SW480 (cell line): Measurements from ENCODE around the gene CIITA.
A peak's percentile ranks its signal among the peaks of the same experiment; 100 is the strongest.

Source experiments
- DNase-seq: peaks from one replicate; pipeline ENCODE4 v3.0.0-alpha.2; 2016; ENCODE audit warnings: low spot score

The CIITA gene

DNA sequence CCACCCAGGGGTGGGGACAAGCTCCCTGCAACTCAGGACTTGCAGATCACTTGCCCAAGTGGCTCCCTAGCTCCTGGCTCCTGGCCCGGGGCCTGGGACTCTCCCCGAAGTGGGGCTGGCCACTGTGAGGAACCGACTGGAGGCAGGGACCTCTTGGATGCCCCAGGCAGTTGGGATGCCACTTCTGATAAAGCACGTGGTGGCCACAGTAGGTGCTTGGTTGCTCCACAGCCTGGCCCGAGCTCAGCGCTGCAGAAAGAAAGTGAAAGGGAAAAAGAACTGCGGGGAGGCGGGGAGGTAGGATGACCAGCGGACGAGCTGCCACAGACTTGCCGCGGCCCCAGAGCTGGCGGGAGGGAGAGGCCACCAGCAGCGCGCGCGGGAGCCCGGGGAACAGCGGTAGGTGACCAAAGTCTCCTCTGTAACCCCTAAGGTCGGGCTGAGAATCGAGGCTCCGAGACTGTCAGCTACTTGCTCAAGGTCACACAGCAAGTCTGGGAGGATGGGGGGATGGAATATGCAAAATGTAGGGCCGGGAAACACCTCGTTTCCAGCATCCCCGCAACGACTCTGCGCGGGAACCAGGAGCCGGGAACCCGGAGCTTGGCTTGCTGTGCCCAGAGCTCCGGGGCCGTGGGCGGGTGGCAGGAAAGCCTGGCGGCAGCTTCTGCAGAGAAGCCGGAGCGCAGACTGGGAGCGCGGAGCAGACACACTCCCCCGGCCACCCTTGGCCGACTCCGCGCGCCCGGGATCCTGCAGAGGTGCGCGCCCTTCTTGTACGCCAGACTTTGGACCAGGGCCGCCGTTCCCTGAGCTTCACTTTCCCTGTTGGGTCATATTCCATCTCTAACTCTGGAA lies 1.9 kb downstream of the CIITA start:
- DNase-seq, result peak; percentile 29

DNA sequence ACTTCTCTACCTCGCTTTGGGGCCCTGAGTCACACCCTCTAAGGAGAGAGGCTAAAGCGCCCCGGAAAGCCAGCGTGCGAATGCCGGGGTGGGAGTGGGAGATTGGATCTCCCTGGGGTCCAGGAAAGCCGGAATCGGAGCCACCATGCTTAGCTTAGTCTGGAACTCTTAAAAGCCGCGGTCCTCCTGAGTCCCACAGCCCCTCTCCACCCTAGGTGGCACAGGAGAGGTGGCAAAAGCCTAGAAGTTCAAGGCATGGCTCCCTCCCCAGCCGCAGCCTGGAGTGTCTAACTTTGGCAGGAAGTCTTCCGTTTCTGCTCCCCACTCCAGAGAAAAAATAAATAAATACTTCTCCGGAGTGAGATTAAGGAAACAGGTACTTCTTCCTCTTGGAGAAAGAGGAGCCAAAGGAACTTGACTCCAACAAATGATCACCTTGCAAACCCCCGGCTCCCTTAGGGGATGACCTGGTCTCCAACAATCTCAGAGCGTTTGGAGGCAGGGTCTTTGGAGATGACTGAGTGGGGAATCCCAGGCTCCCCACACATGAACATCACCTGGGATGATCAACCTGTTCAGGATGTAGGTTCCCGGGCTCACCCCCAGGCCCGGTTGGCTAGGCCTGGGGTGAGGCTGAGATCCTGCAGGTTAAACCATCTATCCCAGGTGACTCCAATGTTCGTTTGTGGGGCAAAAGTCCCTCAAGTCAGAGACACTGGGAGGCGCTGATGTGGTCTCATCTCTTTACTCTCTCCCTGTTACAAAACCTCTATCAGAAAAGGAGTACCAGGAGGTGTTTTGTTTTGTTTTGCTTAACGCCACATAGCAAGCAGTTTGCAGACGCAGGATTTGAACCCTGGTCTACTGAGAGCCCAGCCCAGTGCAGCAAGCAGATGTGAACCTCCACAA lies 2.9 kb downstream of the CIITA start:
- no peak for DNase-seq

- no peak for DNase-seq
Measured at GRCh38 chr16:10880594-10881452, 3.8 kb downstream of the CIITA start.

DNA sequence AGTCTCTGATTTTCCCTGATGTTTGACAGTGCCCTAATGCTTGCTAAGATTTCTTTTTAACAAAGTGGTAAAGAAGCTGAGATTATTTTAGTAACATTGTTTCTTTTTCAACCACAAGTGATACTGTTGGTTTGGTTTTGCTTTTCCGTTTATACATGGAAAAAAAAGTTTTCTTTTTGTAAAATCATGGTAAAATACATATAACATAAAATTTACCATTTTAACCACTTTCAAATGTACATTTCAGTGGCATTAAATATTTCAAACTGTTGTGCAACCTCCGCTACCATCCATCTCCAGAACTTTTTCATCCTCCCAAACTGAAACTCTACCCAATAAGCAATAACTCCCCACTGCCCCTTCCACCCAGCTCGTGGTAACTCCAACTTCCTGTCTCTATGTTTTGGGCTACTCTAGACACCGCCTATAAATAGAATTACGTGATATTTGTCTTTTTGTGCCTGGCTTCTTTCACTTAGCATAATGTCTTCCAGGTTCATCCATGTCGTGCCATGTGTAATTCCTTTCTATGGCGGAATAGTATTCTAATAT lies 4.6 kb downstream of the CIITA start:
- DNase-seq, result no peak

DNA sequence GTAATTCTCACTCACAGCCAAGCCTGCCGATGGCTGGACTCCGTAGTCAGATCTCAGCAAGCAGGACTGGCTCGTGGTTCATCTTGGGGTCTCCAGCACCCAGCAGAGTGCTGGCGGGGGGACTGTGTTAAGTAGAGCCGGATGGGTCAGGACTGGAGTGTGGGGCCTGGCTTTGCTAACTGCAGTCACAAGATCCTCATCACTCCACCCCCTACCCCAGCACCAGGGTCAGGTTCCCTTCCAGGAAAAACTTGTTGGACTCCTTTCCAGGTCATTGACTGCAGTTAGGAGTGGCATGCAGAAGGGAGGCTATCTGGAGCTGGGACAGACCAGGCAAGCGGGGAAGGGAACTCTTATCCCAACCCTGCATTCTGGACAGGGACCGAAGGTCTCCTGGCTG lies 6.0 kb downstream of the CIITA start:
- no peak for DNase-seq

DNA sequence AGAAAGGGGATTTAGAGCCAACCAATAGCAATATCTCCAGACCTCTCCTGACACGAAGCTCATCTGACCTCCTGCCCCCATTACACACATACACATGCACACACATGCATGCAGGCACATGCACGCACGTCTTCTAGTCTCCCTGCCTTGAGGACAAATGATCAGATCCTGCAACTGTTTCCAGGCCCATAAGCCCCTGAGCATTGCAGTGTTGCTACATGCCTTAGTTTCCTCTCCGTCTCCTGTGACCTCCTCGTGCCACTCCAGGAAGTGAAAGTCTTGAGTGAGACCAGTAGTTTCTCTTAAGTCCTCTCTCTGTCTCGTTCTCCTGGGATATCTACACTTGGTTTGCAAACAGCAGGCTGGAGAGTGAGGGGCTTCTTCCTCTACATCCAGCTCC lies 8.2 kb downstream of the CIITA start:
- no peak for DNase-seq

GRCh38 chr16:10888320-10888937 lies 11.4 kb downstream of the CIITA start:
- DNase-seq, result no peak

DNA sequence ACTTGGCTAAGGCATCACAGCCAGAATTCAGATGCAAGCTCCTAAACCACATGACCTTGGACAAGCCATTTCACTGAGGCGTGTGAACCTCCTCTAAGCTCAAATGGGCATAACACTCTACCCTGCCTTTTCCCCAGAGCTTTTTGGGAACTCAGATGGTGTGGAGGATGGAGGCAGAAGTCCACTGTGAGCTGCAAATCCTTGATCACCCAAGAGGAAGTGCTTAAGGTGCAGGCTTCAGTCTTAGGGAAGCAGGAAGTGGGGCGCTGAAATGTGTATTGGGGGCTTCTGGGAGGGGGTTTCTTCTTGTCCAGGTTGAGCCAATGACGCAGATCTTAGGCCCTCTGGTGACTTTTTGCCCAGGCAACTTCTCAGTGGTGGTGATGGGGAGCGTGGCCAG lies 12.9 kb downstream of the CIITA start:
- no peak for DNase-seq

DNA sequence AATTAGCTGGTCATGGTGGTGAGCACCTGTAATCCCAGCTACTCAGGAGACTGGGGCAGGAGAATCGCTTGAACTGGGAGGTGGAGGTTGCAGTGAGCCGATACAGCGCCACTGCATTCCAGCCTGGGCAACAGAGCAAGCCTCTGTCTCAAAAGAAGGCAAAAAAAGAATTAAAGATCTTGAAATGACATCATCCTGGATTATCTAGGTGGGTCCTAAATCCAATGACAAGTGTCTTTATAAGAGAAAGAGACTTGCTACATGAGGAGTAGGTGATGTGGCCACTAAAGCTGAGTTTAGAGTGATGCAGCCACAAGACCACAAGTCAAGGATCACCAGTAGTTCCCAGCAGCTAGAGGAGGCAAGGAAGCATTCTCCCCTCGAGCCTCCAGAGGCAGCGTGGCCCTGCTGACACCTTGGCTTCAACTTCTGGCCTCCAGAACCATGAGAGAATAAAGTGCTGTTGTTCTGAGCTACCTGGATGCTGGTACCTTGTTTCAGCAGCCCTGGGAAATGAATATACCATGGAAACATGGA lies 15.8 kb downstream of the CIITA start:
- no peak for DNase-seq

- no peak for DNase-seq
Measured at GRCh38 chr16:10895053-10895946, 18.3 kb downstream of the CIITA start.

- DNase-seq, result no peak
Measured at GRCh38 chr16:10896165-10896564, 19.2 kb downstream of the CIITA start.

GRCh38 chr16:10896723-10897122 lies 19.7 kb downstream of the CIITA start:
- no peak for DNase-seq

DNA sequence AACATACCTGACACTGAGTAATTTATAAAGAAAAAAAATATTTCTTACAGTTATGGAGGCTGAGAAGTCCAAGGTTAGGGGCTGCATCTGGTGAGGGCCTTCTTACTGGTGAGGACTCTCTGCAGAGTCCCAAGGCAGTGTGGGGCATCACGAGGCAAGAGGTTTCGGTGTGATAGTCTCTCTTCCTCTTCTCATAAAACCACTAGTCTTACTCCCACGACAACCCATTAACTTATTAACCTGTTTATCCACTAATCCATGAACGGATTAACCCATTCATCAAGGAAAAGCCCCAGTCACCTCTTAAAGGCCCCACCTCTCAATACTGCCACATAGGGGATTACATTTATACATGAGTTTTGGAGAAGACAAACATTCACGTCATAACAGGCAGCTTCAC lies 20.1 kb downstream of the CIITA start:
- no peak for DNase-seq

DNA sequence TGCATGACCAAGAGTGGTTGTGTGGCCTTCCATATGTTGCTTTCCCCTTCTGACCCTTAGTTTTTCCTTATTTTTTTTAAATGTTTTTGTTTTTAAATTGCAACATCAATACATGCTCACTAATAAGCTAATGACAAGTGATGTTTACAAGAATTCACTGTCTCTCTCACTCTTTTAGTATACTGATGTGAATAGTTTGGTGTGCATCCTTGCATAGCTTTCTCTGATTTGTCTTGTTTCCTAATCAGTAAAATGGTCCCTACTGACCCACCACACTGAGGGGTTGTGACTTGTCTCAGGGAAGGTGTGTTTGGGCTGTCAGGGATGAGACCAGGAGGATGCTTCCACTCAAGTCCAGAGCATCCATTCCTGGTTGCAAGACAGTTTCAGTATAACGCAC lies 26.0 kb downstream of the CIITA start:
- no peak for DNase-seq

DNA sequence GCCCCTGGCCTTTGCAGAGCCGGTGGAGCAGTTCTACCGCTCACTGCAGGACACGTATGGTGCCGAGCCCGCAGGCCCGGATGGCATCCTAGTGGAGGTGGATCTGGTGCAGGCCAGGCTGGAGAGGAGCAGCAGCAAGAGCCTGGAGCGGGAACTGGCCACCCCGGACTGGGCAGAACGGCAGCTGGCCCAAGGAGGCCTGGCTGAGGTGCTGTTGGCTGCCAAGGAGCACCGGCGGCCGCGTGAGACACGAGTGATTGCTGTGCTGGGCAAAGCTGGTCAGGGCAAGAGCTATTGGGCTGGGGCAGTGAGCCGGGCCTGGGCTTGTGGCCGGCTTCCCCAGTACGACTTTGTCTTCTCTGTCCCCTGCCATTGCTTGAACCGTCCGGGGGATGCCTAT lies 29.5 kb downstream of the CIITA start:
- DNase-seq, result no peak

- DNase-seq, result no peak
Measured at GRCh38 chr16:10906914-10907756, 30.1 kb downstream of the CIITA start.

DNA sequence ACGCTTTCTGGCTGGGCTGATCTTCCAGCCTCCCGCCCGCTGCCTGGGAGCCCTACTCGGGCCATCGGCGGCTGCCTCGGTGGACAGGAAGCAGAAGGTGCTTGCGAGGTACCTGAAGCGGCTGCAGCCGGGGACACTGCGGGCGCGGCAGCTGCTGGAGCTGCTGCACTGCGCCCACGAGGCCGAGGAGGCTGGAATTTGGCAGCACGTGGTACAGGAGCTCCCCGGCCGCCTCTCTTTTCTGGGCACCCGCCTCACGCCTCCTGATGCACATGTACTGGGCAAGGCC lies 30.7 kb downstream of the CIITA start:
- no peak for DNase-seq

DNA sequence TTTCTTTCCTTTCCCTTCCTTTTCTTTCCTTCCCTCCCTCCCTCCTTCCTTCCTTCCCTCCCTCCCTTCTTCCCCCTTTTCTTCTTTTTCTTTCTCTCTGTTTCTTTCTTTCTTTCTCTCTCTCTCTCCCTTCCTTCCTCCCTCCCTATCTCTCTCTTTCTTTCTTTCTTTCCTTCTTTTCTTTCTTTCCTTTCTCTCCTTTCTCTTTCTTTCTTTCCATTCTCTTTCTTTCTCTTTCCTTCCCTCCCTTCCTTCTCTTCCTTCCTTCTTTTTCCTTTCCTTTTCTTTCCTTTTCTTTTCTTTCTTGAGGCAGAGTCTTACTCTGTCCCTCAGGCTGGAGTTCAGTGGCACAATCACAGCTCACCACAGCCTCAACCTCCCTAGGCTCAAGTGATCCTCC lies 34.3 kb downstream of the CIITA start:
- DNase-seq, result no peak

GRCh38 chr16:10916534-10916933 lies 39.5 kb downstream of the CIITA start:
- no peak for DNase-seq
